DMS 273 (cell line): Measurements from ENCODE around the gene MEX3A.
"Not testable (repeated sequence)": the region's sequence is repeated elsewhere in the genome, so short reads cannot be mapped to it uniquely, and the experiment has no call there.

Experiments used
- DNase-seq: peaks from one replicate; lab custom pipeline; 2025; ENCODE audit not compliant: unreplicated experiment; lab: John Stamatoyannopoulos, UW

Gene MEX3A

GRCh38 chr1:156056326-156056849 is 25.9 kb downstream of the MEX3A start:
- no peak for DNase-seq

GRCh38 chr1:156055281-156056048 is 26.8 kb downstream of the MEX3A start:
- no peak for DNase-seq

- DNase-seq, result peak; percentile 100
Measured at GRCh38 chr1:156054500-156055280, 27.6 kb downstream of the MEX3A start, which contains the start of gene LAMTOR2. LAMTOR2 (plus strand) TSS chr1:156054782; CDS start chr1:156054890, 108 bp downstream.

- peak; percentile 96 for DNase-seq
Measured at GRCh38 chr1:156053768-156054499, 28.3 kb downstream of the MEX3A start, which contains the start of gene UBQLN4. UBQLN4 (minus strand) TSS chr1:156053798; CDS start chr1:156053701, 97 bp downstream.

- peak; percentile 91 for DNase-seq
Measured at GRCh38 chr1:156052862-156053767, 29.1 kb downstream of the MEX3A start.

- no peak for DNase-seq
Measured at GRCh38 chr1:156051011-156051725, 31.1 kb downstream of the MEX3A start.

- no peak for DNase-seq
Measured at GRCh38 chr1:156050376-156050775, 31.9 kb downstream of the MEX3A start.

GRCh38 chr1:156048663-156049258 is 33.5 kb downstream of the MEX3A start:
- DNase-seq, result no peak

- DNase-seq, result no peak
Measured at GRCh38 chr1:156045076-156045475, 37.2 kb downstream of the MEX3A start.

- DNase-seq, result no peak
Measured at GRCh38 chr1:156042828-156043227, 39.4 kb downstream of the MEX3A start.

GRCh38 chr1:156034991-156035390 is 47.3 kb downstream of the MEX3A start:
- DNase-seq, result not testable (repeated sequence)

GRCh38 chr1:156033011-156033410 is 49.3 kb downstream of the MEX3A start:
- DNase-seq, result no peak

- DNase-seq, result no peak
Measured at GRCh38 chr1:156026588-156026987, 55.7 kb downstream of the MEX3A start.

- DNase-seq, result peak; percentile 68
Measured at GRCh38 chr1:156025876-156026275, 56.4 kb downstream of the MEX3A start.

GRCh38 chr1:156024801-156025200 is 57.5 kb downstream of the MEX3A start:
- DNase-seq, result no peak
